ENCODE results near the gene LRP8.

- TF ChIP-seq, protein P1, sequence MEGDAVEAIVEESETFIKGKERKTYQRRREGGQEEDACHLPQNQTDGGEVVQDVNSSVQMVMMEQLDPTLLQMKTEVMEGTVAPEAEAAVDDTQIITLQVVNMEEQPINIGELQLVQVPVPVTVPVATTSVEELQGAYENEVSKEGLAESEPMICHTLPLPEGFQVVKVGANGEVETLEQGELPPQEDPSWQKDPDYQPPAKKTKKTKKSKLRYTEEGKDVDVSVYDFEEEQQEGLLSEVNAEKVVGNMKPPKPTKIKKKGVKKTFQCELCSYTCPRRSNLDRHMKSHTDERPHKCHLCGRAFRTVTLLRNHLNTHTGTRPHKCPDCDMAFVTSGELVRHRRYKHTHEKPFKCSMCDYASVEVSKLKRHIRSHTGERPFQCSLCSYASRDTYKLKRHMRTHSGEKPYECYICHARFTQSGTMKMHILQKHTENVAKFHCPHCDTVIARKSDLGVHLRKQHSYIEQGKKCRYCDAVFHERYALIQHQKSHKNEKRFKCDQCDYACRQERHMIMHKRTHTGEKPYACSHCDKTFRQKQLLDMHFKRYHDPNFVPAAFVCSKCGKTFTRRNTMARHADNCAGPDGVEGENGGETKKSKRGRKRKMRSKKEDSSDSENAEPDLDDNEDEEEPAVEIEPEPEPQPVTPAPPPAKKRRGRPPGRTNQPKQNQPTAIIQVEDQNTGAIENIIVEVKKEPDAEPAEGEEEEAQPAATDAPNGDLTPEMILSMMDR (IDR thresholded peaks at IDR 0.05), result no peak
- TF ChIP-seq POLR2A (IDR thresholded peaks at IDR 0.05), result no peak
These were observed 23.2 kb upstream of the LRP8 start for GRCh38 chr1:53350853-53351767.
